Mesendoderm (in vitro differentiated cells): Measurements from ENCODE around the gene NFYC.

ENCODE experiments used
- DNase-seq: peaks from one replicate; pipeline ENCODE4 v3.0.0; 2013
- H2AK5ac ChIP-seq: 2 replicates; pipeline ENCODE4 v1.6.1; 2013; ENCODE audit warnings: low read length, inconsistent platforms
- H2BK120ac ChIP-seq: 2 replicates; pipeline ENCODE4 v1.6.1; 2013; ENCODE audit warnings: low read depth, mild to moderate bottlenecking, low read length, moderate library complexity, mixed read lengths
- H2BK15ac ChIP-seq: replicated peaks from 2 replicates; pipeline ENCODE4 v1.6.1; 2013; ENCODE audit warnings: low read depth, mild to moderate bottlenecking, moderate library complexity
- H2BK5ac ChIP-seq: 2 replicates; pipeline ENCODE4 v1.6.1; 2013; ENCODE audit warnings: low read length, inconsistent platforms
- H3K18ac ChIP-seq: 2 replicates; pipeline ENCODE4 v1.6.1; 2013; ENCODE audit warnings: mild to moderate bottlenecking, low read length, mixed read lengths
- H3K23ac ChIP-seq: one replicate; pipeline ENCODE4 v1.6.1; 2013; ENCODE audit warnings: low read length
- H3K27ac ChIP-seq: 2 replicates; pipeline ENCODE4 v1.5.1; 2013; ENCODE audit warnings: low read depth, mild to moderate bottlenecking, inconsistent platforms, low read length, moderate library complexity
- H3K27me3 ChIP-seq: 2 replicates; pipeline ENCODE4 v1.6.1; 2013; ENCODE audit warnings: low read length, control low read depth, mild to moderate bottlenecking, inconsistent platforms; ENCODE audit not compliant: insufficient read depth, poor library complexity
- H3K36me3 ChIP-seq: 2 replicates; pipeline ENCODE4 v1.6.1; 2013; ENCODE audit warnings: low read length, inconsistent platforms; ENCODE audit not compliant: control insufficient read depth, insufficient read depth
- H3K4ac ChIP-seq: one replicate; pipeline ENCODE4 v1.6.1; 2013; ENCODE audit warnings: low read depth, mild to moderate bottlenecking, low read length, moderate library complexity
- H3K4me1 ChIP-seq: 2 replicates; pipeline ENCODE4 v1.6.1; 2013; ENCODE audit warnings: low read depth, low read length, inconsistent platforms; ENCODE audit not compliant: control insufficient read depth
- H3K4me2 ChIP-seq: 2 replicates; pipeline ENCODE4 v1.6.1; 2013; ENCODE audit warnings: low read length
- H3K4me3 ChIP-seq: 2 replicates; pipeline ENCODE4 v1.5.1; 2013; ENCODE audit warnings: mild to moderate bottlenecking, low read length
- H3K56ac ChIP-seq: one replicate; pipeline ENCODE4 v1.6.1; 2013; ENCODE audit warnings: low read length
- H3K79me1 ChIP-seq: 2 replicates; pipeline ENCODE4 v1.6.1; 2013; ENCODE audit warnings: low read length, inconsistent platforms
- H3K79me2 ChIP-seq: 2 replicates; pipeline ENCODE4 v1.6.1; 2013; ENCODE audit warnings: mild to moderate bottlenecking, low read length; ENCODE audit not compliant: control insufficient read depth, insufficient read depth
- H3K9ac ChIP-seq: 2 replicates; pipeline ENCODE4 v1.6.1; 2013; ENCODE audit warnings: low read length, inconsistent platforms
- H4K5ac ChIP-seq: one replicate; pipeline ENCODE4 v1.6.1; 2013; ENCODE audit warnings: low read length
- H4K8ac ChIP-seq: one replicate; pipeline ENCODE4 v1.6.1; 2013; ENCODE audit warnings: low read depth, mild to moderate bottlenecking, control low read depth, low read length, moderate library complexity
- WGBS: extraction: QIAGEN DNeasy Blood & Tissue Kit; methylation state at CpG from one replicate; pipeline ENCODE4 v1.1.7; 2013; ENCODE audit warnings: low lambda C conversion rate, missing lambda C conversion rate; ENCODE audit not compliant: insufficient coverage; ENCODE audit errors: extremely low coverage; 5-methylcytosine and 5-hydroxymethylcytosine counted together

Gene NFYC

DNA sequence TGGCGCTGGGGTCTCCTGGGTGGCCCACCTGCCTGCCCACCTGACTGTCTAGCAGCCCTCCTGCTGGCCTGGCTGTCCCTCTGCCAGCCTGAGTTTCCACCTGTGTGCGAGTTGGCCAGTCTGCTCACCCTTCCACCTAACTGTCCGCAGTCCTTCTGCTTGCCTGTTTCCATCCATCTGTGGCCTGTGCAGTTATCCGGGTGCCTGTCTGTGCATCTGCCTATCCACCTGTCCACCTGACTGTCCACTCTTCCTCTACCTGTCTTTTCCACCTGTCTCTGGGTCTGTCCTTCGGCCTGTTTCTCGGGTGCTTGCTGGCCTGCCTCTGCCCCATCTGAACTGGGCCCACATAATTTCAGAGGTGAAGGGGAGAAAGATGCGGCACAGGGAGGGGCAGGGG lies 93.9 kb downstream of the NFYC start:
- no peaks in the 10 kb centered on the region for H3K79me1 ChIP-seq
- no peak overlapping the region for H3K4me2 ChIP-seq
- DNase-seq = no peak
- no CpG with 5 or more reads among the region's 7 CpGs for WGBS
- no peaks in the 10 kb centered on the region for H3K4me1 ChIP-seq
- no peak overlapping the region for H3K18ac ChIP-seq
- no peak overlapping the region for H3K56ac ChIP-seq
- no peak overlapping the region for H4K5ac ChIP-seq
- H2BK15ac ChIP-seq = no peak overlapping the region
- no peak overlapping the region for H3K4ac ChIP-seq
- H2BK120ac ChIP-seq = no peak overlapping the region
- no peak overlapping the region for H3K27ac ChIP-seq
- no peak overlapping the region for H3K4me3 ChIP-seq
- H3K79me2 ChIP-seq = no peaks in the 10 kb centered on the region
- H4K8ac ChIP-seq = no peak overlapping the region
- H2BK5ac ChIP-seq = no peak overlapping the region
- H3K9ac ChIP-seq = no peak overlapping the region
- no peak overlapping the region for H3K23ac ChIP-seq
- no peak overlapping the region for H2AK5ac ChIP-seq
- peaks cover 12% of the 10 kb centered on the region for H3K27me3 ChIP-seq
- H3K36me3 ChIP-seq = no peaks in the 10 kb centered on the region

DNA sequence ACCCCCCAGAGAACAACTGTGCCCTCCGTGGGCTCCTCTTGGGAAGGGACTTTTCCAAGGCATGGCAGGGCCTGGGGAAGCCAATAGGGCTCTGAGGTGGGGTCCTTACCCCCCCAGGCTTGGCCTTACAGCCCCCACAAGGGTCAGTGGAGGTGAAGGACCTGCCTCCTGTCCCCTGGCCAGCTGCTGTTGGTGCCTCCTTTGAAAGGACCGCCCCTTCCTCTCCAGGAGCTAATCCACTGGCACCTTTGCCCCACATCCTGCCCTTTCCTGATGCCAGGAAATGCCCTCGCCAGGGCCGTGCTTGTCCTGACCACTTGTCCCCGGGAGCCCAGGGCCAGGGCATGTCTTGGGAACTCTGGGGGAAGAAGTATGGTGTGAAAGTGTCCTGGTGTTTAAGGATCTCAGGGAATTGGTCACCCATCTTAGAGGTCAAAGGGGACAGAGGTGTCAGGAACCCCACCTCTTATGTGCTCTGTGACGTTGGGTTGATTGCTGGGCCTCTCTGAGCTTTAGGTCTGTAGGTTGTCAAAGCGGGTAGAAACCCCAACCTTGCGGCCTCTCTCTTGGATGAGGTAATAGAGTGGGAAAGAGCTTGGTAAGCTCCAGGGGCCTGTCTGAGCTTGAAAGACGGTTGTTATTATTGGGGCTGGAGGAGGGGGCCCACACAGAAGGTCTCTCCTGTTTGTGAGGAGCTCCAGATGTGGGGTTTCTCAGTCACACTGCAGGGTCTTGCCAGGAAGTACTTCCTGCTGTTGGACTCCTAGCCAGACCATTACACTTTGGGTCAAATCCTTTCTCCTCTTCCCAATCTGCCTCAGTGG lies 94.9 kb downstream of the NFYC start:
- H2BK120ac ChIP-seq = no peak overlapping the region
- H2AK5ac ChIP-seq = no peak overlapping the region
- no peak overlapping the region for H3K27ac ChIP-seq
- no peak overlapping the region for H2BK15ac ChIP-seq
- H3K4me3 ChIP-seq = no peak overlapping the region
- H2BK5ac ChIP-seq = no peak overlapping the region
- H3K79me2 ChIP-seq = no peaks in the 10 kb centered on the region
- no peak for DNase-seq
- no peak overlapping the region for H3K23ac ChIP-seq
- no peak overlapping the region for H3K9ac ChIP-seq
- H3K27me3 ChIP-seq = peaks cover 12% of the 10 kb centered on the region
- H3K4me2 ChIP-seq = no peak overlapping the region
- no peaks in the 10 kb centered on the region for H3K4me1 ChIP-seq
- no peak overlapping the region for H3K18ac ChIP-seq
- no CpG with 5 or more reads among the region's 9 CpGs for WGBS
- H3K4ac ChIP-seq = no peak overlapping the region
- no peaks in the 10 kb centered on the region for H3K36me3 ChIP-seq
- H4K5ac ChIP-seq = no peak overlapping the region
- H3K79me1 ChIP-seq = no peaks in the 10 kb centered on the region
- no peak overlapping the region for H4K8ac ChIP-seq
- H3K56ac ChIP-seq = no peak overlapping the region

- Histone ChIP-seq H3K27ac (no peak overlapping the region), H3K4ac (no peak overlapping the region), H3K4me2 (no peak overlapping the region), H2BK120ac (no peak overlapping the region), H3K4me3 (no peak overlapping the region), H3K23ac (no peak overlapping the region), H2BK5ac (no peak overlapping the region), H3K9ac (no peak overlapping the region), H4K5ac (no peak overlapping the region), H3K56ac (no peak overlapping the region), H3K4me1 (no peaks in the 10 kb centered on the region), H3K27me3 (peaks cover 11% of the 10 kb centered on the region), H3K18ac (no peak overlapping the region), H3K36me3 (no peaks in the 10 kb centered on the region), H2BK15ac (no peak overlapping the region), H3K79me2 (no peaks in the 10 kb centered on the region), H3K79me1 (no peaks in the 10 kb centered on the region), H2AK5ac (no peak overlapping the region), H4K8ac (no peak overlapping the region)
- no peak for DNase-seq
- no CpG with 5 or more reads among the region's 9 CpGs for whole genome bisulfite sequencing
These were observed 95.6 kb downstream of the NFYC start for GRCh38 chr1:40786995-40787705.

GRCh38 chr1:40787737-40788560 lies 96.4 kb downstream of the NFYC start:
- Histone ChIP-seq H2AK5ac (no peak overlapping the region), H2BK120ac (no peak overlapping the region), H2BK15ac (no peak overlapping the region), H3K4me2 (no peak overlapping the region), H3K27me3 (peaks cover 8% of the 10 kb centered on the region), H3K79me2 (no peaks in the 10 kb centered on the region), H3K23ac (peak overlapping the region; percentile 66), H4K5ac (no peak overlapping the region), H3K4me1 (no peaks in the 10 kb centered on the region), H4K8ac (no peak overlapping the region), H3K18ac (no peak overlapping the region), H3K79me1 (no peaks in the 10 kb centered on the region), H3K9ac (no peak overlapping the region), H3K4ac (no peak overlapping the region), H2BK5ac (no peak overlapping the region), H3K4me3 (no peak overlapping the region), H3K36me3 (no peaks in the 10 kb centered on the region), H3K56ac (no peak overlapping the region), H3K27ac (no peak overlapping the region)
- WGBS = no CpG with 5 or more reads among the region's 19 CpGs
- DNase-seq = no peak

DNA sequence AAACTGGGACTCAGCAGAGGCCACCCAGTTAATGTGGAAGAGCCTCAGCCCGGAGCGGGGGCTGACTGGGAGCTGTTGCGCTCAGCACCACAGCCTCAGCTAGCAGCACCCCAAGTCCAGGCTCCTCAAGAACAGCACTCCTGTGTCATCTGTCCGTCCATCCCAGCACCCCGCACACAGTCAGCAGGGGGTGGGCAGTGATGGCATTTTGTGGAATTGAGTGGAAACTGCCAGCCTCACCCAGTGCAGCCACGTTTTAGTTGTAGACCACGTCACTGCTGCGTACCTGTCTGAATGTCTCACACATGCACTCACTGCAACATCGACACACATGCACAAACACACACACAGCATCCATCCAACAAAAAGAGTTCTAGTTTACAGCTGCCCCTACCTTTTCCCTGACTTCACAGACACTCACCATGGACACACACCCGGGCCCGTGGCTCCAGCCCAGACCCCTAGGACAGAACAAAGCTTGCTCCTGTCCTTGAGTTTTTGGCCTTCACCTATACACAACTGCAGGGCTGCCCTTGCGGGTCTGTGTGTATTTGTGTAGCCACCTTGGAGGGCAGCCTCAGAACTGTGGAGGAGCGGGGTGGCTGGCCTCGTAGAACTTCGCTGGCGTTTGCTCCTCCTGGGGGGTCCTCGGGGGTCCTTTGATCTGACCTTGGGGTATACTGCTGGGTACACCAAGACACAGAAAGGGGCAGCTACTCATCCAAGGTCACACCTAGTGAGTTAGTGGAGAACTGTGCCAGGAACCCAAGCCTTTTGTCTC lies 97.2 kb downstream of the NFYC start:
- H3K27ac ChIP-seq = no peak overlapping the region
- no peaks in the 10 kb centered on the region for H3K36me3 ChIP-seq
- no peak overlapping the region for H3K56ac ChIP-seq
- H2BK15ac ChIP-seq = no peak overlapping the region
- no peak overlapping the region for H3K4ac ChIP-seq
- H2AK5ac ChIP-seq = no peak overlapping the region
- no peaks in the 10 kb centered on the region for H3K4me1 ChIP-seq
- H2BK5ac ChIP-seq = no peak overlapping the region
- peak overlapping the region; percentile 66 for H3K23ac ChIP-seq
- no peaks in the 10 kb centered on the region for H3K79me2 ChIP-seq
- no peak overlapping the region for H2BK120ac ChIP-seq
- no peak for DNase-seq
- H3K9ac ChIP-seq = no peak overlapping the region
- H3K18ac ChIP-seq = no peak overlapping the region
- no peak overlapping the region for H3K4me3 ChIP-seq
- H4K8ac ChIP-seq = no peak overlapping the region
- no peaks in the 10 kb centered on the region for H3K79me1 ChIP-seq
- peaks cover 5% of the 10 kb centered on the region for H3K27me3 ChIP-seq
- no CpG with 5 or more reads among the region's 17 CpGs for WGBS
- no peak overlapping the region for H3K4me2 ChIP-seq
- no peak overlapping the region for H4K5ac ChIP-seq
